ENCODE results near the gene ATP2C1.

The ATP2C1 gene

DNA sequence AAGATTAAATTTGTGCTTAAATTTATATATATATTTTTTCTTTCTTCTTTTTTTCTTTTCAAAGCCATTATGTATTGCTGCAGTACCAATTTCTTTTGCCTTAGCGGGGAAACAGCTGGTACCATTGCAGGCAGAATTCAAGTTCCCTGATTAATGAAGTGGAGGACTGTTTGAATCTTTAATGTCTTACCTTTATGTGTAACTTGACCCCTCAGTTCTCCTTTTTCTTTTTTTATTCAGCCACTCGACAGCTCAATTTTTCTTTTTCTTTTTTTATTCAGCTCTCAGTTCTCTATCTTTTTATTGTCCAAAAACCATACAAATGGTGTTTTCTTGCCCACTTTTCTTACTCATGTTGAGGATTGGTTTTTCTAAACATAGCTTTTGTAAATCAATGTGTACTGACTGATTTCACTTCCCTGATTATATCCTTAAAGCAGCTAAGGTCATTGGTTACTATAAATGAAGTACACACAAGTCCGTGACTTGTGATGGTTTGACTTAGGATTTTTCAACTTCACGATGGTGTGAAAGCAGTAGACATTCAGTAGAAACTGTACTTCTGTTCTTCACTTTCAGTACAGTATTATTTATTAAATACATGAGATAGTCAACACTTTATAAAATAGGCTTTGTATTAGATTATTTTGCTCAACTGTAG is 22.8 kb downstream of the ATP2C1 start:
- peaks cover 0 to 7% of the 10 kb centered on the region in 2 donors for H3K9me3 ChIP-seq (replicated peaks in 1 of 2; ENCODE audit: control insufficient read depth in 2 of 2, insufficient read depth in 1 of 2, low read depth in 1 of 2, low read length in 2 of 2)
- no peak overlapping the region for H2BK15ac ChIP-seq (ENCODE audit: low read length)
- WGBS, 2 donors (ENCODE audit: extremely low coverage in 2 of 2, insufficient read length in 2 of 2, insufficient replicate concordance in 1 of 2), result no CpG with 5 or more reads among the region's 4 CpGs
- H2AK5ac ChIP-seq (ENCODE audit: low read depth, low read length), result no peak overlapping the region
- no peak for DNase-seq (ENCODE audit: low spot score)
- H3K23ac ChIP-seq (ENCODE audit: low read depth, low read length, poor library complexity), result no peak overlapping the region
- no peak overlapping the region for H2BK5ac ChIP-seq (ENCODE audit: low read length)
- no peak overlapping the region for H3K14ac ChIP-seq (ENCODE audit: low read length)
- no peak overlapping the region for H4K91ac ChIP-seq (ENCODE audit: low read depth, low read length, poor library complexity)
- no peak overlapping the region for H4K8ac ChIP-seq (ENCODE audit: low read depth, low read length)
- no peak overlapping the region for H3K4me2 ChIP-seq (ENCODE audit: insufficient read depth, low read length, poor library complexity, severe bottlenecking)
- no peak overlapping the region for H3K4me3 ChIP-seq (ENCODE audit: low read length in 2 of 2)
- no peak overlapping the region for H2BK120ac ChIP-seq (ENCODE audit: low read depth, low read length)
- no peak overlapping the region for H2BK12ac ChIP-seq (ENCODE audit: low read length)
- H3K36me3 ChIP-seq (replicated peaks in 1 of 2; ENCODE audit: control insufficient read depth in 2 of 2, insufficient read depth in 2 of 2, low read length in 2 of 2), result no peaks in the 10 kb centered on the region
- H3K79me1 ChIP-seq (ENCODE audit: low read depth, low read length), result no peaks in the 10 kb centered on the region
- no peak overlapping the region for H3K9ac ChIP-seq (ENCODE audit: low read depth, low read length, poor library complexity)
- no peak overlapping the region for H3K18ac ChIP-seq (ENCODE audit: low read length)
- no peak overlapping the region for H2AFZ ChIP-seq (ENCODE audit: low read length)
- no peaks in the 10 kb centered on the region for H3K27me3 ChIP-seq (ENCODE audit: control insufficient read depth in 3 of 3, insufficient read depth in 3 of 3, low read depth in 1 of 3, low read length in 3 of 3)
- H3K27ac ChIP-seq (replicated peaks; ENCODE audit: low read length), result no peak overlapping the region
- no peak overlapping the region for H3K4ac ChIP-seq (ENCODE audit: low read length)
- no peaks in the 10 kb centered on the region for H3K4me1 ChIP-seq (ENCODE audit: control insufficient read depth in 2 of 2, insufficient read depth in 1 of 2, low read depth in 1 of 2, low read length in 2 of 2)

DNA sequence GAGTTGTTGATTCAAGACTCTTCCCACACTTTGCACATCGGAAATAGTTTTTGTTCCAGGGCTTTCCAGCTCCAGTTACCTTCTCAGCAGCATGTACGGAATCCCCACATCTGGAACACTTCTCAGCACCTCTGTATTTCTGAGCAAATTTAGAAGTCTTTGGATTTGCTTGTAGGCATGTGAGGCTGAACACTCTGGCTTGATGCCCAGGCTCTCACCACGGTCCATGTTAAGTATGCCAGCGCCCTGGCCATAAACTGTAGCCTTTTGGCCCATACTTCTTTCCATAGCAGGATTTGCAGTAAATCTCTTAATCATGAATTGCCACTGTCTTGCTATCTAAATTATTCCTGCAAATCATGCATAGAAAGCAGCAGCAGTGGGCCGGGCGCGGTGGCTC is 24.4 kb downstream of the ATP2C1 start:
- H4K91ac ChIP-seq (ENCODE audit: low read depth, low read length, poor library complexity), result no peak overlapping the region
- WGBS, 2 donors (ENCODE audit: extremely low coverage in 2 of 2, insufficient read length in 2 of 2, insufficient replicate concordance in 1 of 2), result no CpG with 5 or more reads among the region's 7 CpGs
- H3K9me3 ChIP-seq (replicated peaks in 1 of 2; ENCODE audit: control insufficient read depth in 2 of 2, insufficient read depth in 1 of 2, low read depth in 1 of 2, low read length in 2 of 2), result peaks cover under 1 to 11% of the 10 kb centered on the region in 2 donors
- H3K4me3 ChIP-seq (ENCODE audit: low read length in 2 of 2), result no peak overlapping the region
- no peaks in the 10 kb centered on the region for H3K36me3 ChIP-seq (replicated peaks in 1 of 2; ENCODE audit: control insufficient read depth in 2 of 2, insufficient read depth in 2 of 2, low read length in 2 of 2)
- H3K79me1 ChIP-seq (ENCODE audit: low read depth, low read length), result no peaks in the 10 kb centered on the region
- no peaks in the 10 kb centered on the region for H3K4me1 ChIP-seq (ENCODE audit: control insufficient read depth in 2 of 2, insufficient read depth in 1 of 2, low read depth in 1 of 2, low read length in 2 of 2)
- no peak overlapping the region for H3K23ac ChIP-seq (ENCODE audit: low read depth, low read length, poor library complexity)
- no peak for DNase-seq (ENCODE audit: low spot score)
- H2BK120ac ChIP-seq (ENCODE audit: low read depth, low read length), result no peak overlapping the region
- no peaks in the 10 kb centered on the region for H3K27me3 ChIP-seq (ENCODE audit: control insufficient read depth in 3 of 3, insufficient read depth in 3 of 3, low read depth in 1 of 3, low read length in 3 of 3)
- no peak overlapping the region for H2AK5ac ChIP-seq (ENCODE audit: low read depth, low read length)
- no peak overlapping the region for H3K27ac ChIP-seq (replicated peaks; ENCODE audit: low read length)
- no peak overlapping the region for H3K4me2 ChIP-seq (ENCODE audit: insufficient read depth, low read length, poor library complexity, severe bottlenecking)
- no peak overlapping the region for H2BK5ac ChIP-seq (ENCODE audit: low read length)
- H3K14ac ChIP-seq (ENCODE audit: low read length), result no peak overlapping the region
- no peak overlapping the region for H3K4ac ChIP-seq (ENCODE audit: low read length)
- H2BK12ac ChIP-seq (ENCODE audit: low read length), result no peak overlapping the region
- H3K9ac ChIP-seq (ENCODE audit: low read depth, low read length, poor library complexity), result no peak overlapping the region
- no peak overlapping the region for H2BK15ac ChIP-seq (ENCODE audit: low read length)
- no peak overlapping the region for H3K18ac ChIP-seq (ENCODE audit: low read length)
- no peak overlapping the region for H4K8ac ChIP-seq (ENCODE audit: low read depth, low read length)
- no peak overlapping the region for H2AFZ ChIP-seq (ENCODE audit: low read length)

DNA sequence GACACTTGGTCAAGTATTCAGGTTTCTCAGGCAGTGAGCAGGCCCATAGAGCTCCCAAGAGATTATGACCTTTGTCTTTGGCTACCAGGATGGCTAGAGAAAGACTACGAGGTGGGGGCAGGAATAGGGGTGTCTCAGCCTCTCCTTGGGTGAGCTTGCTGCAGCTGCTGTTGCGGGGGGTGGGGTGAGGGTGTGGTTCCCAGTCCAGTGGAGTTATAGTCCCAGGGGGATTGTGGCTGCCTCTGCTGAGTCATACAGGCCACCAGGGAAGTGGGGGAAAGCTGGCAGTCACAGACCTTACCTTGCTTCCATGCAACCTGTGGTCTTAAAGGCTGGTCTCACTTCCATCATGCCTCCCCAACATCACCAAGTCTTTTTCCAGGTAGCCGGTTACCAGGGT is 31.7 kb downstream of the ATP2C1 start:
- Histone ChIP-seq H2BK12ac (ENCODE audit: low read length) (no peak overlapping the region), H2BK15ac (ENCODE audit: low read length) (no peak overlapping the region), H2AK5ac (ENCODE audit: low read depth, low read length) (no peak overlapping the region), H3K23ac (ENCODE audit: low read depth, low read length, poor library complexity) (no peak overlapping the region), H3K4me1 (ENCODE audit: control insufficient read depth in 2 of 2, insufficient read depth in 1 of 2, low read depth in 1 of 2, low read length in 2 of 2) (peaks cover 3% of the 10 kb centered on the region in 2 donors), H3K18ac (ENCODE audit: low read length) (no peak overlapping the region), H3K79me1 (ENCODE audit: low read depth, low read length) (peaks cover 7% of the 10 kb centered on the region), H4K91ac (ENCODE audit: low read depth, low read length, poor library complexity) (no peak overlapping the region), H3K14ac (ENCODE audit: low read length) (no peak overlapping the region), H2BK120ac (ENCODE audit: low read depth, low read length) (no peak overlapping the region), H3K27me3 (ENCODE audit: control insufficient read depth in 3 of 3, insufficient read depth in 3 of 3, low read depth in 1 of 3, low read length in 3 of 3) (no peaks in the 10 kb centered on the region), H2BK5ac (ENCODE audit: low read length) (no peak overlapping the region), H3K9me3 (replicated peaks in 1 of 2; ENCODE audit: control insufficient read depth in 2 of 2, insufficient read depth in 1 of 2, low read depth in 1 of 2, low read length in 2 of 2) (peaks cover 1 to 19% of the 10 kb centered on the region in 2 donors), H3K27ac (replicated peaks; ENCODE audit: low read length) (no peak overlapping the region), H3K4ac (ENCODE audit: low read length) (no peak overlapping the region), H3K9ac (ENCODE audit: low read depth, low read length, poor library complexity) (no peak overlapping the region), H3K4me3 (ENCODE audit: low read length in 2 of 2) (no peak overlapping the region), H3K36me3 (replicated peaks in 1 of 2; ENCODE audit: control insufficient read depth in 2 of 2, insufficient read depth in 2 of 2, low read length in 2 of 2) (peaks cover 0 to 4% of the 10 kb centered on the region in 2 donors), H3K4me2 (ENCODE audit: insufficient read depth, low read length, poor library complexity, severe bottlenecking) (no peak overlapping the region), H2AFZ (ENCODE audit: low read length) (no peak overlapping the region), H4K8ac (ENCODE audit: low read depth, low read length) (no peak overlapping the region)
- no CpG with 5 or more reads among the region's 3 CpGs for WGBS, 2 donors (ENCODE audit: extremely low coverage in 2 of 2, insufficient read length in 2 of 2, insufficient replicate concordance in 1 of 2)
- no peak for DNase-seq (ENCODE audit: low spot score)

DNA sequence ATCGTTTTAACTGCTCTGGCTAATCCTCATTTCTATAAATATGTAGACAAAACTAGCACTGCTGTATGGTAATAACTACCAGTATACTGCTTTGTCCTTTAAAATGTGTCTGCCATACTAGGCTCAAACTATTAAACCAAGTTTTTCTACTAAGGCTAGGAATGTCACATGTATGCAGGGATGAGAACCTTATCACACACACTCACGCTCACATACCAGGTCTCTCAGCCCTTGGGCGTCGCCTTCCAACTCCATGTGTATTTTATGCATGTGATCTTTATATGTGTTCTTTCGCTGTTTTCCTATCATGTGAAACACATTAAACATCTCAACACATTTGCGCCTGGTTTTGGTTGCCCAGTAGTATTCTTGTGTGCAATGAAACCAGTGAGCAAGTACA is 32.6 kb downstream of the ATP2C1 start:
- H3K4me3 ChIP-seq (ENCODE audit: low read length in 2 of 2), result no peak overlapping the region
- no peak overlapping the region for H3K23ac ChIP-seq (ENCODE audit: low read depth, low read length, poor library complexity)
- H2BK120ac ChIP-seq (ENCODE audit: low read depth, low read length), result no peak overlapping the region
- peaks cover 3% of the 10 kb centered on the region in 2 donors for H3K4me1 ChIP-seq (ENCODE audit: control insufficient read depth in 2 of 2, insufficient read depth in 1 of 2, low read depth in 1 of 2, low read length in 2 of 2)
- no peak overlapping the region for H4K91ac ChIP-seq (ENCODE audit: low read depth, low read length, poor library complexity)
- no peak overlapping the region for H2AFZ ChIP-seq (ENCODE audit: low read length)
- H3K18ac ChIP-seq (ENCODE audit: low read length), result no peak overlapping the region
- H3K27me3 ChIP-seq (ENCODE audit: control insufficient read depth in 3 of 3, insufficient read depth in 3 of 3, low read depth in 1 of 3, low read length in 3 of 3), result no peaks in the 10 kb centered on the region
- DNase-seq (ENCODE audit: low spot score), result no peak
- no CpG with 5 or more reads among the region's 6 CpGs for WGBS, 2 donors (ENCODE audit: extremely low coverage in 2 of 2, insufficient read length in 2 of 2, insufficient replicate concordance in 1 of 2)
- no peak overlapping the region for H4K8ac ChIP-seq (ENCODE audit: low read depth, low read length)
- H3K79me1 ChIP-seq (ENCODE audit: low read depth, low read length), result peaks cover 7% of the 10 kb centered on the region
- H3K4ac ChIP-seq (ENCODE audit: low read length), result no peak overlapping the region
- no peak overlapping the region for H2BK12ac ChIP-seq (ENCODE audit: low read length)
- no peak overlapping the region for H3K4me2 ChIP-seq (ENCODE audit: insufficient read depth, low read length, poor library complexity, severe bottlenecking)
- H2AK5ac ChIP-seq (ENCODE audit: low read depth, low read length), result no peak overlapping the region
- peaks cover 0 to 12% of the 10 kb centered on the region in 2 donors for H3K36me3 ChIP-seq (replicated peaks in 1 of 2; ENCODE audit: control insufficient read depth in 2 of 2, insufficient read depth in 2 of 2, low read length in 2 of 2)
- H3K9me3 ChIP-seq (replicated peaks in 1 of 2; ENCODE audit: control insufficient read depth in 2 of 2, insufficient read depth in 1 of 2, low read depth in 1 of 2, low read length in 2 of 2), result peaks cover 1 to 18% of the 10 kb centered on the region in 2 donors
- no peak overlapping the region for H2BK15ac ChIP-seq (ENCODE audit: low read length)
- H2BK5ac ChIP-seq (ENCODE audit: low read length), result no peak overlapping the region
- no peak overlapping the region for H3K9ac ChIP-seq (ENCODE audit: low read depth, low read length, poor library complexity)
- H3K14ac ChIP-seq (ENCODE audit: low read length), result no peak overlapping the region
- no peak overlapping the region for H3K27ac ChIP-seq (replicated peaks; ENCODE audit: low read length)

All from neuronal stem cell (in vitro differentiated cells).